ENCODE results near the gene TRPV2. TPM values are rescaled to one million over a fixed set of nuclear protein-coding genes. Genes with fewer than 3 reads are reported as not detected.
A peak's percentile ranks its signal among the peaks of the same experiment; 100 is the strongest.

TRPV2 gene
- total and polyA plus RNA-seq, 2 experiments from 2014 or later: 1.7 to 3.2 TPM

DNA sequence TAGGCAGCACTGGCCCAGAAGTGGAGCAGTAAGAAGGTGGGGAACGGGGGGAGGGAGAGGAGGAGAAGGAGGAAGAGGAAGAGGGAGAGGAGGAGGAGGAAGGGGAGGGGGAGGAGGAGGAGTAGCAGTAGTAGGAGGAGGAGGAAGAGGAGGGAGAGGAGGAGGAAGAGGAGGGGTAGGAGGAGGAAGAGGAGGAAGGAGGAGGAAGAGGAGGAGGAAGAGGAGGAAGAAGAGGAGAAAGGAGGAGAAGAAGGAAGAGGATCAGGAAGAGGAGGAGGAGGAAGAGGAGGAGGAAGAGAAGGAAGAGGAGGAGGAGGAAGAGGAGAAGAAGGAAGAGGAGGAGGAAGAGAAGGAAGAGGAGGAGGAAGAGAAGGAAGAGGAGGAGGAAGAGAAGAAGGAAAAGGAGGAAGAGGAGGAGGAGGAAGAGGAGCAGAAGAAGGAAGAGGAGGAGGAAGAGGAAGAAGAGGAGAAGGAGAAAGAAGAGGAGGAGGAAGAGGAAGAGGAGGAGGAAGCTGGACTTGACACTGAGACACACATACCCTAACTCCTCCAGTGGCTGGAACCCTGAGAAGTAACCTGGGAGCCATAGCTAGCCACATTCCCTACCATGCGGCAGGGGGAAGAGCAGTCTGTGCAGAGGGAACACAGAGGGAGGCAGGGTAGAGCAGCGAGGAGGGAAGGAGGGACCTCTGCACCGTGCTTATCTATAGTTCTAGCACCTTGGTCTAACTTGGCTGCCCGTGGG lies 40.8 kb downstream of the TRPV2 start (continued):
- TF ChIP-seq, protein P1, sequence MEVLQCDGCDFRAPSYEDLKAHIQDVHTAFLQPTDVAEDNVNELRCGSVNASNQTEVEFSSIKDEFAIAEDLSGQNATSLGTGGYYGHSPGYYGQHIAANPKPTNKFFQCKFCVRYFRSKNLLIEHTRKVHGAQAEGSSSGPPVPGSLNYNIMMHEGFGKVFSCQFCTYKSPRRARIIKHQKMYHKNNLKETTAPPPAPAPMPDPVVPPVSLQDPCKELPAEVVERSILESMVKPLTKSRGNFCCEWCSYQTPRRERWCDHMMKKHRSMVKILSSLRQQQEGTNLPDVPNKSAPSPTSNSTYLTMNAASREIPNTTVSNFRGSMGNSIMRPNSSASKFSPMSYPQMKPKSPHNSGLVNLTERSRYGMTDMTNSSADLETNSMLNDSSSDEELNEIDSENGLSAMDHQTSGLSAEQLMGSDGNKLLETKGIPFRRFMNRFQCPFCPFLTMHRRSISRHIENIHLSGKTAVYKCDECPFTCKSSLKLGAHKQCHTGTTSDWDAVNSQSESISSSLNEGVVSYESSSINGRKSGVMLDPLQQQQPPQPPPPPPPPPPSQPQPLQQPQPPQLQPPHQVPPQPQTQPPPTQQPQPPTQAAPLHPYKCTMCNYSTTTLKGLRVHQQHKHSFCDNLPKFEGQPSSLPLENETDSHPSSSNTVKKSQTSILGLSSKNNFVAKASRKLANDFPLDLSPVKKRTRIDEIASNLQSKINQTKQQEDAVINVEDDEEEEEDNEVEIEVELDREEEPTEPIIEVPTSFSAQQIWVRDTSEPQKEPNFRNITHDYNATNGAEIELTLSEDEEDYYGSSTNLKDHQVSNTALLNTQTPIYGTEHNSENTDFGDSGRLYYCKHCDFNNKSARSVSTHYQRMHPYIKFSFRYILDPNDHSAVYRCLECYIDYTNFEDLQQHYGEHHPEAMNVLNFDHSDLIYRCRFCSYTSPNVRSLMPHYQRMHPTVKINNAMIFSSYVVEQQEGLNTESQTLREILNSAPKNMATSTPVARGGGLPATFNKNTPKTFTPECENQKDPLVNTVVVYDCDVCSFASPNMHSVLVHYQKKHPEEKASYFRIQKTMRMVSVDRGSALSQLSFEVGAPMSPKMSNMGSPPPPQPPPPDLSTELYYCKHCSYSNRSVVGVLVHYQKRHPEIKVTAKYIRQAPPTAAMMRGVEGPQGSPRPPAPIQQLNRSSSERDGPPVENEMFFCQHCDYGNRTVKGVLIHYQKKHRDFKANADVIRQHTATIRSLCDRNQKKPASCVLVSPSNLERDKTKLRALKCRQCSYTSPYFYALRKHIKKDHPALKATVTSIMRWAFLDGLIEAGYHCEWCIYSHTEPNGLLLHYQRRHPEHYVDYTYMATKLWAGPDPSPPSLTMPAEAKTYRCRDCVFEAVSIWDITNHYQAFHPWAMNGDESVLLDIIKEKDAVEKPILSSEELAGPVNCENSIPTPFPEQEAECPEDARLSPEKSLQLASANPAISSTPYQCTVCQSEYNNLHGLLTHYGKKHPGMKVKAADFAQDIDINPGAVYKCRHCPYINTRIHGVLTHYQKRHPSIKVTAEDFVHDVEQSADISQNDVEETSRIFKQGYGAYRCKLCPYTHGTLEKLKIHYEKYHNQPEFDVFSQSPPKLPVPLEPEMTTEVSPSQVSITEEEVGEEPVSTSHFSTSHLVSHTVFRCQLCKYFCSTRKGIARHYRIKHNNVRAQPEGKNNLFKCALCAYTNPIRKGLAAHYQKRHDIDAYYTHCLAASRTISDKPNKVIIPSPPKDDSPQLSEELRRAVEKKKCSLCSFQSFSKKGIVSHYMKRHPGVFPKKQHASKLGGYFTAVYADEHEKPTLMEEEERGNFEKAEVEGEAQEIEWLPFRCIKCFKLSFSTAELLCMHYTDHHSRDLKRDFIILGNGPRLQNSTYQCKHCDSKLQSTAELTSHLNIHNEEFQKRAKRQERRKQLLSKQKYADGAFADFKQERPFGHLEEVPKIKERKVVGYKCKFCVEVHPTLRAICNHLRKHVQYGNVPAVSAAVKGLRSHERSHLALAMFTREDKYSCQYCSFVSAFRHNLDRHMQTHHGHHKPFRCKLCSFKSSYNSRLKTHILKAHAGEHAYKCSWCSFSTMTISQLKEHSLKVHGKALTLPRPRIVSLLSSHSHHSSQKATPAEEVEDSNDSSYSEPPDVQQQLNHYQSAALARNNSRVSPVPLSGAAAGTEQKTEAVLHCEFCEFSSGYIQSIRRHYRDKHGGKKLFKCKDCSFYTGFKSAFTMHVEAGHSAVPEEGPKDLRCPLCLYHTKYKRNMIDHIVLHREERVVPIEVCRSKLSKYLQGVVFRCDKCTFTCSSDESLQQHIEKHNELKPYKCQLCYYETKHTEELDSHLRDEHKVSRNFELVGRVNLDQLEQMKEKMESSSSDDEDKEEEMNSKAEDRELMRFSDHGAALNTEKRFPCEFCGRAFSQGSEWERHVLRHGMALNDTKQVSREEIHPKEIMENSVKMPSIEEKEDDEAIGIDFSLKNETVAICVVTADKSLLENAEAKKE (CRISPR knock-in tag; IDR thresholded peaks at IDR 0.05): no peak
- TF ChIP-seq STAT1 (IDR thresholded peaks at IDR 0.05; ENCODE audit: unreplicated experiment) (no peak), POLR2AphosphoS5 (IDR thresholded peaks at IDR 0.05; ENCODE audit: low read depth) (no peak), ZNF331 (CRISPR knock-in tag; IDR thresholded peaks at IDR 0.05; ENCODE audit: low read depth) (no peak)

- peaks cover 6% of the 10 kb centered on the region; the same call in 1 of the 2 replicates for H3F3A ChIP-seq (replicated peaks; ENCODE audit: low read depth)
- no peaks in the 10 kb centered on the region; the same call in 2 of the 3 replicates for H3K9me3 Mint-ChIP-seq
- H3K27me3 ChIP-seq (ENCODE audit: insufficient read depth): no peaks in the 10 kb centered on the region
- H4K20me1 ChIP-seq (replicated peaks; ENCODE audit: insufficient read depth): peaks cover 8% of the 10 kb centered on the region
- H3K4me1 ChIP-seq (ENCODE audit: insufficient read depth): peaks cover 13% of the 10 kb centered on the region
- ATAC-seq (peak; percentile 7; the same call in 1 of the 3 replicates), DNase-seq (ENCODE audit: low spot score) (no peak)
- H3K27me3 Mint-ChIP-seq (ENCODE audit: insufficient read depth, low read depth, poor library complexity): peaks cover 25% of the 10 kb centered on the region
- H3K4me3 Mint-ChIP-seq: no peak overlapping the region
- no peak overlapping the region for H3K27ac ChIP-seq (ENCODE audit: low read depth)
- H3K4me2 ChIP-seq: no peak overlapping the region
- H2AFZ ChIP-seq: no peak overlapping the region
- H3K27ac Mint-ChIP-seq: no peak overlapping the region
- H3K4me3 ChIP-seq: no peak overlapping the region
- no peaks in the 10 kb centered on the region for H3K9me2 ChIP-seq (ENCODE audit: insufficient read depth)
- H3K79me2 ChIP-seq (replicated peaks; ENCODE audit: insufficient read depth): no peaks in the 10 kb centered on the region
- TF ChIP-seq, protein P2, sequence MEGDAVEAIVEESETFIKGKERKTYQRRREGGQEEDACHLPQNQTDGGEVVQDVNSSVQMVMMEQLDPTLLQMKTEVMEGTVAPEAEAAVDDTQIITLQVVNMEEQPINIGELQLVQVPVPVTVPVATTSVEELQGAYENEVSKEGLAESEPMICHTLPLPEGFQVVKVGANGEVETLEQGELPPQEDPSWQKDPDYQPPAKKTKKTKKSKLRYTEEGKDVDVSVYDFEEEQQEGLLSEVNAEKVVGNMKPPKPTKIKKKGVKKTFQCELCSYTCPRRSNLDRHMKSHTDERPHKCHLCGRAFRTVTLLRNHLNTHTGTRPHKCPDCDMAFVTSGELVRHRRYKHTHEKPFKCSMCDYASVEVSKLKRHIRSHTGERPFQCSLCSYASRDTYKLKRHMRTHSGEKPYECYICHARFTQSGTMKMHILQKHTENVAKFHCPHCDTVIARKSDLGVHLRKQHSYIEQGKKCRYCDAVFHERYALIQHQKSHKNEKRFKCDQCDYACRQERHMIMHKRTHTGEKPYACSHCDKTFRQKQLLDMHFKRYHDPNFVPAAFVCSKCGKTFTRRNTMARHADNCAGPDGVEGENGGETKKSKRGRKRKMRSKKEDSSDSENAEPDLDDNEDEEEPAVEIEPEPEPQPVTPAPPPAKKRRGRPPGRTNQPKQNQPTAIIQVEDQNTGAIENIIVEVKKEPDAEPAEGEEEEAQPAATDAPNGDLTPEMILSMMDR (conservative IDR thresholded peaks at IDR 0.05; ENCODE audit: low read depth in 2 of 2): peak in 1 of 2 experiments; percentile 56; a peak in 2 of 4 replicates
- TF ChIP-seq EZH2phosphoT487 (IDR thresholded peaks at IDR 0.05; ENCODE audit: unreplicated experiment): no peak
- no peak for TF ChIP-seq CREB1 (CRISPR knock-in tag; IDR thresholded peaks at IDR 0.05; ENCODE audit: low read depth)
- no peaks in the 10 kb centered on the region for H3K36me3 ChIP-seq (ENCODE audit: insufficient read depth)
- H3K36me3 Mint-ChIP-seq (ENCODE audit: low read depth): peaks cover 14% of the 10 kb centered on the region
- H3K4me1 Mint-ChIP-seq: peaks cover 32% of the 10 kb centered on the region
Observed at GRCh38 chr17:16456742-16457316, 41.5 kb downstream of the TRPV2 start.

Data from GM23338 (cell line).